Measurements from ENCODE around the gene ADGRB3. TPM values are rescaled to one million over a fixed set of nuclear protein-coding genes. Genes with fewer than 3 reads are reported as not detected.
A peak's percentile ranks its signal among the peaks of the same experiment; 100 is the strongest.

The ADGRB3 gene
- total RNA-seq, 1 donor from 2014 or later, result not detected

GRCh38 chr6:68636666-68637065, 1.6 kb downstream of the ADGRB3 start:
- H3K27me3 ChIP-seq (ENCODE audit: control insufficient read depth, insufficient read depth, low read length), result peaks cover 22% of the 10 kb centered on the region
- no peak overlapping the region for H3K4me3 ChIP-seq (ENCODE audit: low read depth, low read length)
- no peak for FAIRE-seq

DNA sequence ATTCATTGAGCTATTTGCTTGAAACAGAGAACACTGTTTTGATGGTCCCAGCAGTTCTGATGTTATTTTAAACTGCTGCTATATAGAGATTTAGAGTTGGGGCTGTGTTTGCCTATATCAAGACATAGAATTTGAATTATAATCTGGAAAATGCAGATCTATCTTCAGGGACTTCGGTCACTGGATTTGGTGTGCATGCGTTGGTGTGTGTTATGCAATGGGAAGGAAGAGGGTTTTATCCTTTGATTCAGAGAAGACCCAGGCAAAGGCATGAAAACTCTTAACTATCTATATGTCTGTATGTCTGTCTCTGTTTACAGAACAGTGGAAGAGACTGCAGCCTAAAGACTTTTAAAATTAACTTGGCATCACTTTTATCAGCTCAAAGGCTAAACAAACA, 2.0 kb downstream of the ADGRB3 start:
- FAIRE-seq, result no peak
- Histone ChIP-seq H3K4me3 (ENCODE audit: low read depth, low read length) (no peak overlapping the region), H3K36me3 (ENCODE audit: control insufficient read depth, insufficient read depth, low read length) (no peaks in the 10 kb centered on the region), H3K27me3 (ENCODE audit: control insufficient read depth, insufficient read depth, low read length) (peaks cover 22% of the 10 kb centered on the region)
- TF ChIP-seq, protein P1, sequence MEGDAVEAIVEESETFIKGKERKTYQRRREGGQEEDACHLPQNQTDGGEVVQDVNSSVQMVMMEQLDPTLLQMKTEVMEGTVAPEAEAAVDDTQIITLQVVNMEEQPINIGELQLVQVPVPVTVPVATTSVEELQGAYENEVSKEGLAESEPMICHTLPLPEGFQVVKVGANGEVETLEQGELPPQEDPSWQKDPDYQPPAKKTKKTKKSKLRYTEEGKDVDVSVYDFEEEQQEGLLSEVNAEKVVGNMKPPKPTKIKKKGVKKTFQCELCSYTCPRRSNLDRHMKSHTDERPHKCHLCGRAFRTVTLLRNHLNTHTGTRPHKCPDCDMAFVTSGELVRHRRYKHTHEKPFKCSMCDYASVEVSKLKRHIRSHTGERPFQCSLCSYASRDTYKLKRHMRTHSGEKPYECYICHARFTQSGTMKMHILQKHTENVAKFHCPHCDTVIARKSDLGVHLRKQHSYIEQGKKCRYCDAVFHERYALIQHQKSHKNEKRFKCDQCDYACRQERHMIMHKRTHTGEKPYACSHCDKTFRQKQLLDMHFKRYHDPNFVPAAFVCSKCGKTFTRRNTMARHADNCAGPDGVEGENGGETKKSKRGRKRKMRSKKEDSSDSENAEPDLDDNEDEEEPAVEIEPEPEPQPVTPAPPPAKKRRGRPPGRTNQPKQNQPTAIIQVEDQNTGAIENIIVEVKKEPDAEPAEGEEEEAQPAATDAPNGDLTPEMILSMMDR (IDR thresholded peaks at IDR 0.05; ENCODE audit: insufficient read depth, low read length, severe bottlenecking), result no peak
- DNase-seq (ENCODE audit: low read depth), result no peak

More at GRCh38 chr6:68636666-68637065, 1.6 kb downstream of the ADGRB3 start:
- TF ChIP-seq, protein P1 (IDR thresholded peaks at IDR 0.05; ENCODE audit: insufficient read depth, low read length, severe bottlenecking), result no peak
- no peak for DNase-seq (ENCODE audit: low read depth)
- no peaks in the 10 kb centered on the region for H3K36me3 ChIP-seq (ENCODE audit: control insufficient read depth, insufficient read depth, low read length)

GRCh38 chr6:68637782-68638181, 2.7 kb downstream of the ADGRB3 start:
- TF ChIP-seq, protein P1 (IDR thresholded peaks at IDR 0.05; ENCODE audit: insufficient read depth, low read length, severe bottlenecking), result no peak
- no peak for FAIRE-seq
- Histone ChIP-seq H3K4me3 (ENCODE audit: low read depth, low read length) (no peak overlapping the region), H3K36me3 (ENCODE audit: control insufficient read depth, insufficient read depth, low read length) (no peaks in the 10 kb centered on the region), H3K27me3 (ENCODE audit: control insufficient read depth, insufficient read depth, low read length) (peaks cover 20% of the 10 kb centered on the region)
- DNase-seq (ENCODE audit: low read depth), result no peak

GRCh38 chr6:68638230-68638900, 3.3 kb downstream of the ADGRB3 start:
- Histone ChIP-seq H3K36me3 (ENCODE audit: control insufficient read depth, insufficient read depth, low read length) (no peaks in the 10 kb centered on the region), H3K4me3 (ENCODE audit: low read depth, low read length) (no peak overlapping the region), H3K27me3 (ENCODE audit: control insufficient read depth, insufficient read depth, low read length) (peaks cover 20% of the 10 kb centered on the region)
- TF ChIP-seq, protein P1 (IDR thresholded peaks at IDR 0.05; ENCODE audit: insufficient read depth, low read length, severe bottlenecking), result peak; percentile 46
- FAIRE-seq (no peak), DNase-seq (ENCODE audit: low read depth) (peak; percentile 35)

DNA sequence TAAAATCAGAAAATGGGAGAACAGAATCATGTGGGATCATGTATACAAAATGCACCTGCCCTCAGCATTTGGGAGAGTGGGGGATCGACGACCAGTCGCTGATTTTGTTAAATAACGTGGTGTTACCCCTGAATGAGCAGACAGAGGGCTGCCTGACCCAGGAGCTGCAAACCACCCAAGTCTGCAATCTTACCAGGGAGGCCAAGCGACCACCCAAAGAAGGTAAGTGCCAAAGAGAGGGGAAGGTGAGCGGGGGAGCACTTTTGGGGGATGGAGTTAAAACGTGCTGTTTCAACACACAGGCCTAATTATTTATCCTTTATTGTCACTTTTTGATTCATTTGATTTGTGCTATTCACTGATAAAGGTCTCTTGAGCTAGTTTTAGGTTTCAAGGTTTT, 4.1 kb downstream of the ADGRB3 start:
- TF ChIP-seq, protein P1 (IDR thresholded peaks at IDR 0.05; ENCODE audit: insufficient read depth, low read length, severe bottlenecking), result no peak
- FAIRE-seq, result no peak
- H3K4me3 ChIP-seq (ENCODE audit: low read depth, low read length), result no peak overlapping the region
- peaks cover 16% of the 10 kb centered on the region for H3K27me3 ChIP-seq (ENCODE audit: control insufficient read depth, insufficient read depth, low read length)
- H3K36me3 ChIP-seq (ENCODE audit: control insufficient read depth, insufficient read depth, low read length), result no peaks in the 10 kb centered on the region
- no peak for DNase-seq (ENCODE audit: low read depth)

Data from bronchial epithelial cell (primary cell).